ENCODE data around the gene HEBP1.

The HEBP1 gene

GRCh38 chr12:12990700-12991468 lies 9.2 kb downstream of the HEBP1 start:
- no peak for DNase-seq

GRCh38 chr12:12987421-12987820 lies 12.6 kb downstream of the HEBP1 start:
- no peak for DNase-seq

- no peak for DNase-seq
These were observed 13.2 kb downstream of the HEBP1 start for GRCh38 chr12:12986775-12987331.

GRCh38 chr12:12985817-12986408 lies 14.2 kb downstream of the HEBP1 start:
- no peak for DNase-seq

- DNase-seq, result no peak
These were observed 15.9 kb downstream of the HEBP1 start for GRCh38 chr12:12984149-12984548.

GRCh38 chr12:12983420-12984035 lies 16.5 kb downstream of the HEBP1 start:
- DNase-seq, result peak; percentile 30 to 85

GRCh38 chr12:12982331-12982730 lies 17.7 kb downstream of the HEBP1 start:
- no peak for DNase-seq

GRCh38 chr12:12979731-12980259 lies 20.3 kb downstream of the HEBP1 start:
- no peak for DNase-seq

GRCh38 chr12:12979126-12979525 lies 20.9 kb downstream of the HEBP1 start:
- DNase-seq, result no peak

- DNase-seq, result no peak
These were observed 22.8 kb downstream of the HEBP1 start for GRCh38 chr12:12977231-12977630.

- peak in 1 of 2 donors; percentile 52 for DNase-seq
These were observed 23.7 kb downstream of the HEBP1 start for GRCh38 chr12:12976366-12976765.

GRCh38 chr12:12975322-12976077 lies 24.6 kb downstream of the HEBP1 start:
- DNase-seq, result peak; percentile 38 to 47

- DNase-seq, result no peak
These were observed 25.9 kb downstream of the HEBP1 start for GRCh38 chr12:12974211-12974610.

GRCh38 chr12:12973019-12973418 lies 27.0 kb downstream of the HEBP1 start:
- DNase-seq, result no peak

- DNase-seq, result no peak
These were observed 34.2 kb downstream of the HEBP1 start for GRCh38 chr12:12965836-12966235.

- DNase-seq, result no peak
These were observed 35.8 kb downstream of the HEBP1 start for GRCh38 chr12:12964255-12964654.

GRCh38 chr12:12960639-12961209 lies 39.3 kb downstream of the HEBP1 start:
- DNase-seq, result no peak

- DNase-seq, result no peak
These were observed 41.2 kb downstream of the HEBP1 start for GRCh38 chr12:12958886-12959285.

GRCh38 chr12:12954878-12955625 lies 45.0 kb downstream of the HEBP1 start:
- DNase-seq, result no peak

GRCh38 chr12:12954356-12954755 lies 45.7 kb downstream of the HEBP1 start:
- no peak for DNase-seq

GRCh38 chr12:12952036-12952435 lies 48.0 kb downstream of the HEBP1 start, which contains the start of gene GPRC5D:
Gene GPRC5D, minus strand, starts transcription at chr12:12952170. Its CDS starts 1,786 bp downstream, at chr12:12950384.
- no peak for DNase-seq
